ENCODE measurements around the gene SEL1L3. TPM values are rescaled to one million over a fixed set of nuclear protein-coding genes. Genes with fewer than 3 reads are reported as not detected.

The SEL1L3 gene
- total RNA-seq, 1 donor = 6.0 TPM

DNA sequence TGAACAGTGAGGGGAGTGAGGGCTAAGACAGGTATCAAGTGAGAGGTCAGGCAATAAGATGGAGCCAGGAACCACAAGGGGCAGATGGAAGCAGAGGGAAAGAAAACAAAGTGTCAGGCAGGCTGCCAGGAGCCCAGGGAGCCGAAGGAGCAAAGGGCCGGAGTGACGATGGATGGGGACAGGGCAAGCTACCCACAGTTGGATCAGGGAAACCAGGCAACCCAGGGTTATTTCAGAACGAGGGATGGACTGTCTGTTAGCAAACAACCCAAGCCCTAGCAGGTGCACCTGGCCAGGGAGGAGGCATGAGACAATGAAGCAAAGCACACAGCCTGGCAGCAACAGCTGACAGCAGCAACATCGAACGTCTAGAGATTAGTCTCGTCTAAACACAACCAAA, 39.2 kb downstream of the SEL1L3 start:
- TF ChIP-seq, protein P1, sequence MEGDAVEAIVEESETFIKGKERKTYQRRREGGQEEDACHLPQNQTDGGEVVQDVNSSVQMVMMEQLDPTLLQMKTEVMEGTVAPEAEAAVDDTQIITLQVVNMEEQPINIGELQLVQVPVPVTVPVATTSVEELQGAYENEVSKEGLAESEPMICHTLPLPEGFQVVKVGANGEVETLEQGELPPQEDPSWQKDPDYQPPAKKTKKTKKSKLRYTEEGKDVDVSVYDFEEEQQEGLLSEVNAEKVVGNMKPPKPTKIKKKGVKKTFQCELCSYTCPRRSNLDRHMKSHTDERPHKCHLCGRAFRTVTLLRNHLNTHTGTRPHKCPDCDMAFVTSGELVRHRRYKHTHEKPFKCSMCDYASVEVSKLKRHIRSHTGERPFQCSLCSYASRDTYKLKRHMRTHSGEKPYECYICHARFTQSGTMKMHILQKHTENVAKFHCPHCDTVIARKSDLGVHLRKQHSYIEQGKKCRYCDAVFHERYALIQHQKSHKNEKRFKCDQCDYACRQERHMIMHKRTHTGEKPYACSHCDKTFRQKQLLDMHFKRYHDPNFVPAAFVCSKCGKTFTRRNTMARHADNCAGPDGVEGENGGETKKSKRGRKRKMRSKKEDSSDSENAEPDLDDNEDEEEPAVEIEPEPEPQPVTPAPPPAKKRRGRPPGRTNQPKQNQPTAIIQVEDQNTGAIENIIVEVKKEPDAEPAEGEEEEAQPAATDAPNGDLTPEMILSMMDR (IDR thresholded peaks at IDR 0.05; ENCODE audit: insufficient read depth, low read depth, low read length) = no peak
- no peak for DNase-seq (ENCODE audit: low read depth)
- no peak overlapping the region for H3K4me3 ChIP-seq (ENCODE audit: low read depth, low read length)

- H3K4me3 ChIP-seq (ENCODE audit: low read depth, low read length) = no peak overlapping the region
- no peak for DNase-seq (ENCODE audit: low read depth)
- TF ChIP-seq, protein P1 (IDR thresholded peaks at IDR 0.05; ENCODE audit: insufficient read depth, low read depth, low read length) = no peak
Observed at GRCh38 chr4:25821899-25822298, 40.9 kb downstream of the SEL1L3 start.

GRCh38 chr4:25821267-25821666, 41.5 kb downstream of the SEL1L3 start:
- no peak for DNase-seq (ENCODE audit: low read depth)
- H3K4me3 ChIP-seq (ENCODE audit: low read depth, low read length) = no peak overlapping the region
- TF ChIP-seq, protein P1 (IDR thresholded peaks at IDR 0.05; ENCODE audit: insufficient read depth, low read depth, low read length) = no peak

DNA sequence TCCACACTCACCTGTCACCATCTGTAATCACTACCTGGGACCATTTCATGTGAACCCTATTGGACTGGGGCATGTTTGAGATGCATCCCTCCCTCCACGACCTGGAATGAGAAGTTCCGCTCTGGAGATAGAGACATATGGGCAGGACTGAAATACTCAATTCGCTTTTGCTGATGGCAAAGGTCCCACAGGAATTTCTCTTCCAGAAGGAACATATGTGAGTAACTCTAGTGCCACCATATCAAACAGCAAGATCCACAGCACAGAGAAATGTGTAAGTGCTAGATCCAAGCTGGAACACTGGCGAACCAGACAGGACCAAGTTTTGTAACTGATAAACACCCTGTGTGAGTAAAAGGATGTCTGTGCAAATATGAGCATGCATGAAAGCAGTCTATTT, 43.9 kb downstream of the SEL1L3 start:
- TF ChIP-seq, protein P1 (IDR thresholded peaks at IDR 0.05; ENCODE audit: insufficient read depth, low read depth, low read length) = no peak
- H3K4me3 ChIP-seq (ENCODE audit: low read depth, low read length) = no peak overlapping the region
- no peak for DNase-seq (ENCODE audit: low read depth)

GRCh38 chr4:25818371-25818871, 44.4 kb downstream of the SEL1L3 start:
- TF ChIP-seq, protein P1 (IDR thresholded peaks at IDR 0.05; ENCODE audit: insufficient read depth, low read depth, low read length) = no peak
- H3K4me3 ChIP-seq (ENCODE audit: low read depth, low read length) = no peak overlapping the region
- DNase-seq (ENCODE audit: low read depth) = no peak

- TF ChIP-seq, protein P1 (IDR thresholded peaks at IDR 0.05; ENCODE audit: insufficient read depth, low read depth, low read length) = no peak
- H3K4me3 ChIP-seq (ENCODE audit: low read depth, low read length) = no peak overlapping the region
- no peak for DNase-seq (ENCODE audit: low read depth)
Observed at GRCh38 chr4:25817059-25817681, 45.6 kb downstream of the SEL1L3 start.

DNA sequence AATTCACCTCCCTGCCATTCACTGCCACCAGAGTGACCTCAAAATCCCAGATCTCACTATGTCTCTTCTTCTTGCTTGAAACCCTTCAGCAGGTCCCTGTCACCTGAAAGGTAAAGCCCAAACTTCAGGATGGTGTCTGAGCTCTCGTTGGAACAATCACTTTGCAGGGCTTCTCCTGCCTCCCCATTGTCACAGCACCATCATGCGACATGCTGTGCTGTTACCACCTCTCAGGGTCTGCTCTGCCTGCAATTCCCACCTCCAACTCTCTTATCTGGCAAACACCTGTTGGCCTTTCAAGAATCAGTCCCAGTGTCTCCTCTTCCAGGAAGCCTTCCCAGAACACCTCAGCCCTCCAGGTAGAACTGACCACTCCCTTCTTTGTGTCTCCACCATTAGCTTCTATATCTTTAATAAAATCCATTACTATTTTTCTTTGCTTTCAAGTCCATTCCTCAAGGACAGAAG, 46.2 kb downstream of the SEL1L3 start:
- no peak overlapping the region for H3K4me3 ChIP-seq (ENCODE audit: low read depth, low read length)
- DNase-seq (ENCODE audit: low read depth) = no peak
- TF ChIP-seq, protein P1 (IDR thresholded peaks at IDR 0.05; ENCODE audit: insufficient read depth, low read depth, low read length) = no peak
